Left kidney (tissue), 2 donors: Measurements from ENCODE around the gene IGFBPL1. TPM values are rescaled to one million over a fixed set of nuclear protein-coding genes. Genes with fewer than 3 reads are reported as not detected.
A peak's percentile ranks its signal among the peaks of the same experiment; 100 is the strongest.
"Not testable (repeated sequence)": the region's sequence is repeated elsewhere in the genome, so short reads cannot be mapped to it uniquely, and the experiment has no call there.

ENCODE experiments used
- DNase-seq: peaks from one replicate; pipeline ENCODE4 v3.0.0-alpha.2; 2013
- polyA plus RNA-seq: library from polyadenylated mRNA; unstranded; fragments of 120-200 nt; gene quantifications from one replicate; pipeline ENCODE4 v1.2.1, GENCODE V29; 2013; ENCODE audit not compliant: insufficient read length

IGFBPL1 gene
- polyA plus RNA-seq, 1 donor = 1.9 TPM

DNA sequence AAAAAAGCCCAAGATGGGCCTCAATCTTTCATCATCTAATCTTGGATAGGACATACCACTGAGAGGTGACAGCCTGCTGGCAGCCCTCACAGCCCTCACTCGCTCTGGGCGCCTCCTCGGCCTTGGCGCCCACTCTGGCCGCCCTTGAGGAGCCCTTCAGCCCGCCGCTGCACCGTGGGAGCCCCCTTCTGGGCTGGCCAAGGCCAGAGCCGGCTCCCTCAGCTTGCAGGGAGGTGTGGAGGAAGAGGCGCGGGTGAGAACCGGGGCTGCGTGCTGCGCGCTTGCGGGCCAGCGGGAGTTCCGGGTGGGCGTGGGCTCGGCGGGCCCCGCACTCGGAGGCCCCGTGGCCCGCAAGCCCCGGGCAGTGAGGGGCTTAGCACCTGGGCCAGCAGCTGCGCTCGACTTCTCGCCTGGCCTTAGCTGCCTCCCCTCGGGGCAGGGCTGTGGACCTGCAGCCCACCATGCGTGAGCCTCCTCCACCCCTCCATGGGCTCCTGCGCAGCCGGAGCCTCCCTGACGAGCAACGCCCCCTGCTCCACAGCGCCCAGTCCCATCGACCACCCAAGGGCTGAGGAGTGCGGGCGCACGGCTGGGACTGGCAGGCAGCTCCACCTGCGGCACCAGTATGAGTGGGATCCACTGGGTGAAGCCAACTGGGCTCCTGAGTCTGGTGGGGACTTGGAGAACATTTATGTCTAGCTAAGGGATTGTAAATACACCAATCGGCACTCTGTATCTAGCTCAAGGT, 46.7 kb downstream of the IGFBPL1 start:
- not testable (repeated sequence) for DNase-seq

GRCh38 chr9:38376021-38376670, 48.1 kb downstream of the IGFBPL1 start:
- DNase-seq = no peak

GRCh38 chr9:38375572-38375963, 48.7 kb downstream of the IGFBPL1 start:
- DNase-seq = no peak

DNA sequence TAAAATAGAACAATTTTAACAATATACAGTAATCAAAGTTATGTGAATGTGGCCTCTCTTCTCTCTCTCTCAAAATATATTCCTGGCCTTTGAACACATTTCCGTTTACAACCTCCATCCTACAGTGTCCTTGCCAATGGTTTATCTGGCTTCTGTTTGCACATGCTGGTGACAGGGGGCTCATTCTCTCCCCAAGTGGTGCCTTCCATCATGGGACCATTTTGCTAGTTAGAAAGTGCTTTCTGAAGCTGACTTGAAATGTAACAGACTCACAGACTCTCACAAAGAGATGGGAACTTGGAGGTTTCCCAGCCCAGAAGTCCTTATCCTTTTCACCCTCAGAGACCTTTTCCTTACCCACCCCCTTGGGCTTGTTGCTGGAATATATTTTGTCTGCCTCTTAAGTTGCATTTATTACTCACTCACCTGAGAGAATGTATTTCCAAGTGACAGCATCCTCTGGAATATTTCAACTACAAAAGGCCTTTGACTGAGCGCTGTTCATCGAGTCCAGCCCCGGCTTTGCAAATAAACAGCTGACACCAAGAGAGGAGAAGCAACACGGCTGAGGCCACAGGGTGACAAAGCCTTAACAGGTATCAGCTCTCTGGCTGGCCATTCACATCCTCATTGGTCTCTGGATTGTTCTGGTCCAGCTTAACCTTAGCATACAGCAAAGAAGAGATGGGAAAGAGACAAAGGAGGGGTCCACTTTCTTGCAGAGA, 49.2 kb downstream of the IGFBPL1 start:
- DNase-seq = no peak

DNA sequence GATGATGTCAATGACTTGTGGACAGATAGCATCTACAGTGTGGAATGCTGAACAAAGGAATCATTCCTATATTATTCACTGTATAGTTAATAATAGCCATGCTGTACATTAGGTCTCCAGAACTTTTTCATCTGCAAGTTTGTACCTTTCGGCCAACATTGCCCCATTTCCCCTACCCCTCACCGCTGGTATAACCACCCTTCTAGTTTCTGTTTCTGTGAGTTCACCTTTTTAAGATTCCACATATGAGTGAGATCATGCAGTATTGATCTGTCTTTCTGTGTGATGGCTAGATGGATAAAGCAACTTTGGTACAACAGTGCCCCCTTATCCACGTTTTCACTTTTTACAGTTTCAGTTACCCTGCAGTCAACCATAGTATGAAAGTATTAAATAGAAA, 50.6 kb downstream of the IGFBPL1 start:
- DNase-seq = no peak

- DNase-seq = no peak
Observed at GRCh38 chr9:38372762-38373619, 51.3 kb downstream of the IGFBPL1 start.

- DNase-seq = no peak
Observed at GRCh38 chr9:38371495-38371894, 52.8 kb downstream of the IGFBPL1 start.

GRCh38 chr9:38370176-38370575, 54.1 kb downstream of the IGFBPL1 start:
- no peak for DNase-seq

DNA sequence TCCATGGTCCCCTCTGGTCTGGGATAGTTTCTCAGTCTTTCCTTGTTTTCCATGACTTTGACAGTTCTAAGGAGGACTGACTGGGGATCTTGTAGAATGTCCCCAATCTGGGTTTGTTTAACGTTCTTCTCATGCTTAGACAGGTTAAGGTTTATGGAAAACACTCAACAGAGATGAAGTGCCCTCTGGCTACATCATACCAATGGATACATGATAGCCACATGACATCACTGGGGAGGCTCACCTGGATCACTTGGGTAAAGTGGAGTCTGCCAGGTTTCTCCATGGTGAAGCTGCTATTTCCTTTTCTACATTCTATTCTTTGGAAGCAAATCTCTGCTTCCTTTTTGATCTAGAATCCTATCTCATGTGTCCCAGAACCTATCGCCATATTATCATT, 55.5 kb downstream of the IGFBPL1 start:
- DNase-seq = no peak

DNA sequence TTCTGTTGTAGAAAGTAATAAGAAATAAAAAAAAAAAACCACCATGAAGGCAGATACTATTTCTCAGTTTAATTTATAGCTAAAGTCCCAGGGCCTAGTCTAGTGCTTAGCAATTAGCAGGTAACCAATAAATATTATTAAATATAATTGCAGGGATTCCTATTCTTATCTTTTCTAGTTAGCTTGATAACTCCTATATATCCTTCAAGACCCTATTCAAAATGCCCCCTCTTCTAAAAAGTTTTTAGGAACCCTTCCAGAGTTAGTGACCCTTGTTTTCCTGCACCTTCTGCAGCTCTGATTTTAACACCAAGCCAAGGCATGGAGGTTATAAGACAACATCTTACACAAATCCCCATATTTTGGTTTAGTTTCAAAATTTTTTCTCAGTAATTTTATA, 56.4 kb downstream of the IGFBPL1 start:
- DNase-seq = no peak

DNA sequence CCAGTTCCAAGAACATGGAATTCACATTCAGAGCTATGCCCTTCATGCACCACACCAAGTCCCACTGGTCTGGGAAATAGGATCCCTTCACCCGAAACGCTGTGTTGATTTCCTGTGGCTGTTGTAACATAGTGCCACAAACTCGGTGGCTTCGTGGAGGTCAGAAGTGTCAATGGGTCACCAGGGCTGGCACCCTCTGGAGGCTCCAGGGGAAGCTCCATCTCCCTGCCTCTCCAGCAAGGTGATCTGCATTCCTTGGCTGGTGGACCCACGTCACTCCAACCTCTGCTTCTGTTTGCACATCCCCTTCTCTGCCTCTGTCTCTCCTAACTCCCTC, 60.7 kb downstream of the IGFBPL1 start:
- DNase-seq = no peak

DNA sequence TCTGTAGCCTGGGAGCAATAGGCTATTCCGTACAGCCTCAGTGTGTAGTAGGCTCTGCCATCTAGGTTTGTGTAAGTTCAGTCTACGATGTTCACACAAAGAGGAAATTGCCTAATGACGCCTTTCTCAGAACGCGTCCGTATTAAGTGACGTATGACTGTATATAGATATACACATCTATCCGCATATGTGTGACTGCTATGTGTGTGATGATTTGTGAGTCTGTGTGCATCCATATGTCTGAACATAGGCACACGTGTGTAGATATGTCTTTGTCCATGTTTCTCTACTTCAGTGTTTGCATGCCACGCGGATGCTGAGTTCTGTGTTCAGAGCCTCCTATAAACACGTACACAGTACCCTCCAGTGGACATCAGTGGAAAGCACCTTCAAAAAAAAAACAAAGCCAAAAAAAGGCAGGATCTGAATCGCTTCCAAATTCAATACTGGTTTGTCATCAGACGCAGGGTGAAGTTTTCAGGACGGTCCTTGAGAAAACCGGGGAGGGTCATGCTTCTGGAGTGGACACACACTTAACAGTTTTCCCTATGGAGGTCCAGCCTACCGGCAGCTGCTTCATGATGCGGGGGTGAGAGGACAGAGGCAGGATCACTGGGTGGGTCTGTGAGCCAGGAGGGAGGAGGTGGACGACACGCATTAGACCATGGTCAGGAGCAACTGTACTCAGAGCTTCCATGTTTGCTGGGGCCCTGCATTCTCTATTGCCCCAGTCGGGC, 61.2 kb downstream of the IGFBPL1 start:
- DNase-seq = peak; percentile 72

- peak; percentile 35 for DNase-seq
Observed at GRCh38 chr9:38361473-38361850, 62.8 kb downstream of the IGFBPL1 start.

DNA sequence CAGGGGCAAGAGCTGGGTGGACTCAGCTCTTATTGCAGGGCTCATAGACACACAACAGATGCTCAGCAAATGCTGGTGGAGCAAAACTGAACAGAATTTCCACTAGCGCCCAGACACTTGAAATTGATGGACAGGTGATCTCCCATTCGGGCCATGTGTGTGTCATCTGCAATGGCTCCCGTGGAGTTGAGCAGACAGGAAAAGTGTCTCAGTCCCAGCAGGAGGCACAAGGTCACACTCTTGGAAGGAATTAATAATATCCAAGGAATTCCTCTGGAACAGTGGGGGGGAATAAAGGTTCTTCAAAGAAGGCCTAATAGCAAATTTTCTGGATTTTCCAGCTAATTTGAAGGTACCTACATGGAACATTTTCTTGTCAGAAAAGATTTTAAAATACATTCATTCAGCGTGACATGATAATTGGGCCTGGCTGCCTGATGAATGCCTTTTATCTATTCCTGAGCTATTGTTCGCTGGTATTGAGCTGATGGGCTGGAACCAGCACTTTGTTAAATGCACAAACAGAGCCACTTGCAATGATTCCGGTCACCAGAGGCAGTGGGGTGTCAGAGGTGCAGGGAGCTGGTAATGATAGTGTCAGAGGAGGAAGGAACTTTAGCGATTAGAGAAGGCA, 63.3 kb downstream of the IGFBPL1 start:
- DNase-seq = no peak

- DNase-seq = no peak
Observed at GRCh38 chr9:38359689-38360385, 64.4 kb downstream of the IGFBPL1 start.

GRCh38 chr9:38359297-38359653, 65.0 kb downstream of the IGFBPL1 start:
- DNase-seq = no peak

DNA sequence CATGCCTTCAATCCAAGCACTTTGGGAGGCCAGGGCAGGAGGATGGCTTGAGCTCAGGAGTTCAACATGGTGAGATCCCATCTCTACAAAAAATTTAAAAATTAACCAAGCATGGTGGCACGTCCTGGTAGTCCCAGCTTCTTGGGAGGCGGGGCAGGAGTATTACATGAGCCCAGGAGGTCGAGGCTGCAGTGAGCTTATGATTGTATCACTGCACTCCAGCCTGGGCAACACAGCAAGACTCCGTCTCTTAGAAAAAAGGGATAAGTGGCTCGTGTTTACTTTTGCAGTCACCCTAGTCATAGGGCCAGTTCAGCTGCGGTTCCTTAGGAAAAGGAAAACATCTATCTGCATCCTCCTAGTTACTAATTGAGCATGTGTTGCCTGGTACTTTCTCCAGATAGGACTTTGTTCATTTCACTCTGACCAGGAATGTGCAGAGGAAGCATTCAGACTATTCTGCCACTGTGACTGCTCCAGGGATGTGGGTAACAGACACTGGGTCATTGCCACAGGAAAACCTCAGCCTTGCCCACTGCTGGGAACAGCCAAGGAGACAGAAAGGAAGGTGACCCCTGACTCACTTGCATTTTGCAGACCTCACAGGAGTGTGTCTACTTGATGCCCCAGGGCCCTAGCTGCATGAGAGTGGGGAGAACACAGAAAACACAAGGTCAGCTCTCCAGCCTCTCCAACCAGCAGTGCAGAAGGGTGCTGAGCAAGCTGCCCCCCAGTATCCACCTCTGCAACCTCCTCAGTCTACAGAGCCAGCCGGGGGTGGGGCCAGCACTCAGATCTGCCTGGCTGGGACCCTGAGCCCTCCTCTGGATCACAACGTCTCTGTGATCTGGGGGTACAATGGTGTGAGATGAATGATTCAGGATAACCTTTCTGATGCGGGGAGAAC, 65.6 kb downstream of the IGFBPL1 start:
- no peak for DNase-seq

DNA sequence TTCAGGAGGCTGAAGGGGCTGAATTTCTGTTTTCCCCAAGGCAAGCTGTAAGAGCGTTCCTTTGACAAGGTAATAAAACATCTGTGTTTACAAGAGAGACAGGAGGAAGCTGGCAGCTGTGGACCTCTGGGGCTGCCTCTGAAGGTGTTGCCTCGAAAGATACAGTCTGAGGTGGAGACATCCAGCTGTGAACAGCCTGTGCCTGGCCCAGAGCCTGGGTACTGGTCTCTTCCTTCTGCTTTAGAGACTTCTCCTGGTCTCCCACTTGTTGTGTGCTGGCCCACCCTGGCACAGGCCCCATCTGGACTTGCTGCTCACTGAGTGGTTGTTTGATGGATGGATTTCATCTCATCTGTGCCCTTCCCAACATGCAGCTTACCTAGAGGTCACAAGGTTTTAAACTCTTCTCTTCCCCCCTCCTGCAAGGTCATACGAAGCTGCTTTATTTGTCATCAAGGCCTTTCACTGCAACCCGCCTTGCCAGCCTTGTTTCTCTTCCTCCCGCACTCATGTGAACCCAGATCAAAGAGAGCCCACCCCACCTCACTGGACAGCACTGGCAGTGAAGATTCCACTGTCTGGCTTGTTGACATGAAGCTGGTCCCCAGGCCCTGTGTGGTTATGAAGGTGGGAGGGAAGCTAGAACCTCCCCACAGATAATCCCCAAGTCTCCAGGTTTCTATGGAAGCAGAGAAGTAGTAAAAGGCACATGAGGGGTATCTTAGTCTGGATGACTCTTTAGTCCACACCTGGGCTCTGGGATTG, 66.7 kb downstream of the IGFBPL1 start:
- DNase-seq = no peak

GRCh38 chr9:38356851-38357250, 67.4 kb downstream of the IGFBPL1 start:
- no peak for DNase-seq
